Caco-2 (cell line): ENCODE results near the gene ADGRG3. TPM values are rescaled to one million over a fixed set of nuclear protein-coding genes. Genes with fewer than 3 reads are reported as not detected.

ENCODE experiments used
- BruUV-seq: library from RNA; stranded (reverse); fragments of 400-500 nt; replicated peaks from 2 replicates; lab custom pipeline; 2021; lab: Mats Ljungman, UMichigan
- CTCF ChIA-PET: fragments of 300-600 bp; sonication (Branson Sonifier 250); formaldehyde crosslinking; loops from one replicate; lab custom pipeline; 2022; ENCODE audit warnings: antibody characterized with exemption; lab: Charles Lee
- POLR2A ChIA-PET: fragments of 300-600 bp; sonication (Branson Sonifier 250); formaldehyde crosslinking; loops from one replicate; lab custom pipeline; 2022; ENCODE audit warnings: antibody characterized with exemption; lab: Charles Lee
- DNase-seq, 2 experiments: peaks; one replicate each; pipeline versions ENCODE4 v3.0.0 to v3.0.0-alpha.2; 2020 to 2022
- H3K27me3 ChIP-seq: replicated peaks from 2 replicates; pipeline ENCODE4 v1.6.0; 2011; ENCODE audit warnings: low read length; ENCODE audit not compliant: control insufficient read depth, insufficient read depth
- H3K36me3 ChIP-seq: 2 replicates; pipeline ENCODE4 v1.5.1; 2011; ENCODE audit warnings: low read length; ENCODE audit not compliant: control insufficient read depth, insufficient read depth
- H3K4me1 ChIP-seq: fragments of 250-450 bp; sonication (Bioruptor Pico); 2 replicates; pipeline ENCODE4 v1.5.1; 2020; ENCODE audit warnings: mild to moderate bottlenecking
- H3K4me3 ChIP-seq: 2 replicates; pipeline ENCODE4 v1.5.1; 2011; ENCODE audit warnings: low read depth, mild to moderate bottlenecking, control low read depth, low read length
- H3K9me3 ChIP-seq: fragments of 250-450 bp; sonication (Bioruptor Pico); 2 replicates; pipeline ENCODE4 v1.5.1; 2020; ENCODE audit warnings: mild to moderate bottlenecking, moderate library complexity
- H3K27ac Mint-ChIP-seq: one replicate; pipeline ENCODE4 v1.8.0; 2022; ENCODE audit warnings: mixed read lengths; ENCODE audit not compliant: unreplicated experiment
- H3K27me3 Mint-ChIP-seq: one replicate; pipeline ENCODE4 v1.8.0; 2022; ENCODE audit warnings: mixed read lengths; ENCODE audit not compliant: insufficient read depth, unreplicated experiment
- H3K36me3 Mint-ChIP-seq: one replicate; pipeline ENCODE4 v1.8.0; 2022; ENCODE audit warnings: mild to moderate bottlenecking, mixed read lengths; ENCODE audit not compliant: insufficient read depth, unreplicated experiment
- H3K4me1 Mint-ChIP-seq: one replicate; pipeline ENCODE4 v1.8.0; 2022; ENCODE audit warnings: low read depth, mixed read lengths; ENCODE audit not compliant: unreplicated experiment
- H3K4me3 Mint-ChIP-seq: one replicate; pipeline ENCODE4 v1.8.0; 2022; ENCODE audit warnings: mild to moderate bottlenecking, moderate library complexity, mixed read lengths; ENCODE audit not compliant: unreplicated experiment
- H3K9me3 Mint-ChIP-seq: one replicate; pipeline ENCODE4 v1.8.0; 2022; ENCODE audit warnings: mixed read lengths; ENCODE audit not compliant: unreplicated experiment
- intact Hi-C: fragments of 100-400 bp; cut with micrococcal nuclease; formaldehyde crosslinking; loops from one replicate; pipeline ENCODE4 v1.10.0; 2022; ENCODE audit not compliant: unreplicated experiment
- total RNA-seq: library from RNA; stranded (reverse); gene quantifications from 2 replicates; pipeline ENCODE4 v1.2.3, GENCODE V29; 2022
- TF ChIP-seq, protein P1 (sequence below), 2 experiments: fragments of 200-600 bp in 1 of 2; IDR thresholded peaks; 1 replicate in 1 of 2; 2 replicates in 1 of 2; pipeline versions ENCODE4 v1.5.1 to v1.8.0; 2011 to 2022; ENCODE audit warnings: antibody characterized with exemption in 1 of 2, control low read depth in 1 of 2, inconsistent platforms in 1 of 2, low read depth in 1 of 2, low read length in 1 of 2, mild to moderate bottlenecking in 1 of 2, moderate library complexity in 1 of 2; ENCODE audit not compliant: insufficient read depth in 1 of 2, severe bottlenecking in 1 of 2, unreplicated experiment in 1 of 2

The ADGRG3 gene
- total RNA-seq, 1 experiment from 2014 or later = 0.25 TPM

- H3K27ac Mint-ChIP-seq = no peak overlapping the region
Observed at GRCh38 chr16:57730771-57731730, 62.9 kb downstream of the ADGRG3 start.

DNA sequence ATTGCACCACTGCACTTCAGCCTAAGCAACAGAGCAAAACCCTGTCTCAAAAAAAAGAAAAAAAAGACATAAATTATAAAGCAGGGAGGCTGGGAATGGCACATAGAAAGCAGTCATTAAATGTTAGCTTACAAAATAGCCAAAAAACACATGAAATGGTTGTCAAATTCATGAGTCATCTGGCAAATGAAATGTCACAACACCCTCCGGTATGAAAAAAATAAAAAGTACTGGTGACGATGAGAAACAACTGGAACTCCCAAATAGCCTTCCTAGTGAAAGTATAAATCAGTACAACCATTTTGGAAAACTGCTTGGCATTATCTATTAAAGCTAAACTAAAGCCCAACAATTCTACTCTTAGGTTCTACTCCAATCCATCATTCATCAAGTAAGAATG, 63.9 kb downstream of the ADGRG3 start:
- Histone ChIP-seq H3K36me3 (no peaks in the 10 kb centered on the region), H3K4me1 (peaks cover 7% of the 10 kb centered on the region), H3K27me3 (no peaks in the 10 kb centered on the region), H3K9me3 (0 out of 2 replicates have a peak, but pooled peaks cover 4% of the 10 kb centered on the region), H3K4me3 (no peak overlapping the region)
- intact Hi-C loops = no loop called here
- Mint-ChIP-seq H3K4me1 (peaks cover 12% of the 10 kb centered on the region), H3K36me3 (peaks cover 25% of the 10 kb centered on the region), H3K9me3 (no peaks in the 10 kb centered on the region), H3K4me3 (no peak overlapping the region), H3K27me3 (no peaks in the 10 kb centered on the region), H3K27ac (no peak overlapping the region)
- CTCF ChIA-PET = interaction anchor here (0.6 to 0.9 kb wide), 3 partner anchors 64 to 204 kb away, joined by 3 to 4 read pairs (median 4); partner anchors contain the start of gene ADGRG3
- POLR2A ChIA-PET = no interaction called here
- DNase-seq = no peak
- BruUV-seq = no TSS peak
- TF ChIP-seq, protein P1, sequence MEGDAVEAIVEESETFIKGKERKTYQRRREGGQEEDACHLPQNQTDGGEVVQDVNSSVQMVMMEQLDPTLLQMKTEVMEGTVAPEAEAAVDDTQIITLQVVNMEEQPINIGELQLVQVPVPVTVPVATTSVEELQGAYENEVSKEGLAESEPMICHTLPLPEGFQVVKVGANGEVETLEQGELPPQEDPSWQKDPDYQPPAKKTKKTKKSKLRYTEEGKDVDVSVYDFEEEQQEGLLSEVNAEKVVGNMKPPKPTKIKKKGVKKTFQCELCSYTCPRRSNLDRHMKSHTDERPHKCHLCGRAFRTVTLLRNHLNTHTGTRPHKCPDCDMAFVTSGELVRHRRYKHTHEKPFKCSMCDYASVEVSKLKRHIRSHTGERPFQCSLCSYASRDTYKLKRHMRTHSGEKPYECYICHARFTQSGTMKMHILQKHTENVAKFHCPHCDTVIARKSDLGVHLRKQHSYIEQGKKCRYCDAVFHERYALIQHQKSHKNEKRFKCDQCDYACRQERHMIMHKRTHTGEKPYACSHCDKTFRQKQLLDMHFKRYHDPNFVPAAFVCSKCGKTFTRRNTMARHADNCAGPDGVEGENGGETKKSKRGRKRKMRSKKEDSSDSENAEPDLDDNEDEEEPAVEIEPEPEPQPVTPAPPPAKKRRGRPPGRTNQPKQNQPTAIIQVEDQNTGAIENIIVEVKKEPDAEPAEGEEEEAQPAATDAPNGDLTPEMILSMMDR (IDR thresholded peaks at IDR 0.05; ENCODE audit: insufficient read depth in 1 of 2, low read depth in 1 of 2, low read length in 1 of 2, severe bottlenecking in 1 of 2, unreplicated experiment in 1 of 2) = no peak

More at GRCh38 chr16:57730771-57731730, 62.9 kb downstream of the ADGRG3 start:
- no TSS peak for BruUV-seq
- no peaks in the 10 kb centered on the region for H3K27me3 ChIP-seq
- H3K9me3 ChIP-seq = 0 out of 2 replicates have a peak, but pooled peaks cover 4% of the 10 kb centered on the region
- Mint-ChIP-seq H3K27me3 (no peaks in the 10 kb centered on the region), H3K4me1 (peaks cover 2% of the 10 kb centered on the region), H3K4me3 (no peak overlapping the region), H3K36me3 (peaks cover 15% of the 10 kb centered on the region), H3K9me3 (no peaks in the 10 kb centered on the region)
- ChIA-PET POLR2A (interaction anchor here (0.9 kb wide), 1 partner anchor 55 kb away, joined by 3 read pairs; no protein-coding TSS in a partner anchor), CTCF (interaction anchor here (0.9 kb wide), 1 partner anchor 63 kb away, joined by 4 read pairs; the partner anchor contains the start of gene ADGRG3)
- intact Hi-C loops = no loop called here
- peaks cover 4% of the 10 kb centered on the region; the same call in 1 of the 2 replicates for H3K4me1 ChIP-seq
- peak in 1 of 2 experiments; percentile 31 for DNase-seq
- TF ChIP-seq, protein P1 (IDR thresholded peaks at IDR 0.05; ENCODE audit: insufficient read depth in 1 of 2, low read depth in 1 of 2, low read length in 1 of 2, severe bottlenecking in 1 of 2, unreplicated experiment in 1 of 2) = no peak
- no peak overlapping the region for H3K4me3 ChIP-seq
- no peaks in the 10 kb centered on the region for H3K36me3 ChIP-seq

GRCh38 chr16:57732714-57733113, 64.6 kb downstream of the ADGRG3 start:
- DNase-seq = no peak
- CTCF ChIA-PET = no interaction called here
- Histone ChIP-seq H3K4me1 (peaks cover 11% of the 10 kb centered on the region), H3K4me3 (no peak overlapping the region), H3K27me3 (no peaks in the 10 kb centered on the region), H3K36me3 (no peaks in the 10 kb centered on the region), H3K9me3 (0 out of 2 replicates have a peak, but pooled peaks cover 4% of the 10 kb centered on the region)
- Mint-ChIP-seq H3K4me1 (peaks cover 13% of the 10 kb centered on the region), H3K27ac (no peak overlapping the region), H3K27me3 (no peaks in the 10 kb centered on the region), H3K4me3 (peak overlapping the region; percentile 52), H3K9me3 (no peaks in the 10 kb centered on the region), H3K36me3 (peaks cover 26% of the 10 kb centered on the region)
- TF ChIP-seq, protein P1 (IDR thresholded peaks at IDR 0.05; ENCODE audit: insufficient read depth in 1 of 2, low read depth in 1 of 2, low read length in 1 of 2, severe bottlenecking in 1 of 2, unreplicated experiment in 1 of 2) = no peak
- BruUV-seq = no TSS peak
- intact Hi-C loops = no loop called here
- POLR2A ChIA-PET = no interaction called here
